Activated CD8-positive, alpha-beta T cell treated with anti-CD3 and anti-CD28 coated beads, Interleukin-2, amount 10 ng/mL, durations not matched to agents 7 days and 5 days (primary cell): ENCODE results near the gene HDLBP. TPM values are rescaled to one million over a fixed set of nuclear protein-coding genes. Genes with fewer than 3 reads are reported as not detected.
A peak's percentile ranks its signal among the peaks of the same experiment; 100 is the strongest.

ENCODE experiments used
- ATAC-seq: fragments of 150-1000 bp; cut with Tn5 transposase; one replicate; pipeline ENCODE4 v1.10.0; 2021; ENCODE audit warnings: moderate library complexity
- CTCF ChIA-PET: fragments of 350-600 bp; sonication (Branson Sonifier 250); formaldehyde crosslinking; loops from one replicate; lab custom pipeline; 2021; ENCODE audit warnings: antibody characterized with exemption; lab: Charles Lee
- POLR2A ChIA-PET: fragments of 350-600 bp; sonication (Branson Sonifier 250); formaldehyde crosslinking; loops from one replicate; lab custom pipeline; 2021; ENCODE audit warnings: antibody characterized with exemption; lab: Charles Lee
- DNase-seq: peaks from one replicate; pipeline ENCODE4 v3.0.0-alpha.2; 2020
- H3K27ac Mint-ChIP-seq: one replicate; pipeline ENCODE4 v1.8.0; 2021; ENCODE audit warnings: mild to moderate bottlenecking, mixed read lengths
- H3K27me3 Mint-ChIP-seq: one replicate; pipeline ENCODE4 v1.8.0; 2021; ENCODE audit warnings: low read depth, mixed read lengths
- H3K36me3 Mint-ChIP-seq: one replicate; pipeline ENCODE4 v1.8.0; 2021; ENCODE audit warnings: low read depth, mixed read lengths
- H3K4me1 Mint-ChIP-seq: one replicate; pipeline ENCODE4 v1.8.0; 2021; ENCODE audit warnings: low read depth, mixed read lengths
- H3K4me3 Mint-ChIP-seq: one replicate; pipeline ENCODE4 v1.8.0; 2021; ENCODE audit warnings: mild to moderate bottlenecking, mixed read lengths
- H3K9me3 Mint-ChIP-seq: one replicate; pipeline ENCODE4 v1.8.0; 2022; ENCODE audit warnings: mixed read lengths; ENCODE audit not compliant: insufficient read depth
- total RNA-seq, 2 experiments: library from RNA; stranded (reverse); gene quantifications; one replicate each; pipeline ENCODE4 v1.2.3, GENCODE V29; 2021

The HDLBP gene
- total RNA-seq, 2 experiments from 2014 or later = 186 to 187 TPM

GRCh38 chr2:241271706-241272302 is 43.7 kb downstream of the HDLBP start:
- peak overlapping the region; percentile 86 for H3K27ac Mint-ChIP-seq
- peaks cover 12% of the 10 kb centered on the region for H3K9me3 Mint-ChIP-seq
- H3K27me3 Mint-ChIP-seq = no peaks in the 10 kb centered on the region
- POLR2A ChIA-PET = interaction anchor here (1.1 to 1.2 kb wide), 2 partner anchors 31 to 42 kb away, joined by 3 to 6 read pairs; no protein-coding TSS in a partner anchor
- CTCF ChIA-PET = no interaction called here
- peaks cover 33% of the 10 kb centered on the region for H3K4me1 Mint-ChIP-seq
- H3K4me3 Mint-ChIP-seq = peak overlapping the region; percentile 87
- H3K36me3 Mint-ChIP-seq = peaks cover 38% of the 10 kb centered on the region
- DNase-seq (peak; percentile 65), ATAC-seq (peak; percentile 72)

- peaks cover 4% of the 10 kb centered on the region for H3K9me3 Mint-ChIP-seq
Measured at GRCh38 chr2:241270531-241270930, 44.9 kb downstream of the HDLBP start.

GRCh38 chr2:241269707-241270520 is 45.6 kb downstream of the HDLBP start:
- no peak for DNase-seq
- H3K4me1 Mint-ChIP-seq = peaks cover 33% of the 10 kb centered on the region
- H3K36me3 Mint-ChIP-seq = peaks cover 39% of the 10 kb centered on the region
- H3K27ac Mint-ChIP-seq = no peak overlapping the region
- ChIA-PET CTCF (no interaction called here), POLR2A (interaction anchor here (0.7 to 0.8 kb wide), 2 partner anchors 29 to 44 kb away, joined by 3 read pairs; no protein-coding TSS in a partner anchor)
- no peak overlapping the region for H3K4me3 Mint-ChIP-seq
- no peaks in the 10 kb centered on the region for H3K27me3 Mint-ChIP-seq
- no peaks in the 10 kb centered on the region for H3K9me3 Mint-ChIP-seq
- ATAC-seq = no peak

More at GRCh38 chr2:241270531-241270930, 44.9 kb downstream of the HDLBP start:
- DNase-seq (no peak), ATAC-seq (no peak)
- POLR2A ChIA-PET = interaction anchor here (1.1 to 1.2 kb wide), 2 partner anchors 32 to 44 kb away, joined by 3 to 6 read pairs; no protein-coding TSS in a partner anchor
- H3K4me3 Mint-ChIP-seq = peak overlapping the region; percentile 87
- no peak overlapping the region for H3K27ac Mint-ChIP-seq
- H3K4me1 Mint-ChIP-seq = peaks cover 33% of the 10 kb centered on the region
- H3K27me3 Mint-ChIP-seq = no peaks in the 10 kb centered on the region
- peaks cover 43% of the 10 kb centered on the region for H3K36me3 Mint-ChIP-seq
- CTCF ChIA-PET = no interaction called here

- Mint-ChIP-seq H3K4me1 (peaks cover 32% of the 10 kb centered on the region), H3K9me3 (no peaks in the 10 kb centered on the region), H3K4me3 (no peak overlapping the region), H3K36me3 (peaks cover 36% of the 10 kb centered on the region), H3K27me3 (no peaks in the 10 kb centered on the region), H3K27ac (no peak overlapping the region)
- ChIA-PET CTCF (no interaction called here), POLR2A (interaction anchor here (0.7 kb wide), 1 partner anchor 30 kb away, joined by 3 read pairs; no protein-coding TSS in a partner anchor)
- no peak for ATAC-seq
- DNase-seq = no peak
Measured at GRCh38 chr2:241268716-241269445, 46.6 kb downstream of the HDLBP start.

GRCh38 chr2:241268306-241268705 is 47.2 kb downstream of the HDLBP start:
- ChIA-PET POLR2A (interaction anchor here (0.8 kb wide), 1 partner anchor 47 kb away, joined by 6 read pairs; the partner anchor contains the start of gene HDLBP), CTCF (interaction anchor here (1.9 kb wide), 1 partner anchor 11 kb away, joined by 8 read pairs; no protein-coding TSS in a partner anchor)
- Mint-ChIP-seq H3K27ac (no peak overlapping the region), H3K9me3 (no peaks in the 10 kb centered on the region), H3K4me1 (peaks cover 28% of the 10 kb centered on the region), H3K36me3 (peaks cover 36% of the 10 kb centered on the region), H3K27me3 (no peaks in the 10 kb centered on the region), H3K4me3 (no peak overlapping the region)
- ATAC-seq (no peak), DNase-seq (no peak)

GRCh38 chr2:241267249-241268067 is 48.0 kb downstream of the HDLBP start:
- POLR2A ChIA-PET = interaction anchor here (0.8 to 1.1 kb wide), 2 partner anchors 46 to 47 kb away, joined by 4 to 6 read pairs; partner anchors contain the start of gene HDLBP
- Mint-ChIP-seq H3K27me3 (no peaks in the 10 kb centered on the region), H3K4me3 (no peak overlapping the region), H3K9me3 (no peaks in the 10 kb centered on the region), H3K27ac (no peak overlapping the region), H3K36me3 (peaks cover 44% of the 10 kb centered on the region), H3K4me1 (peaks cover 26% of the 10 kb centered on the region)
- no peak for ATAC-seq
- DNase-seq = no peak
- CTCF ChIA-PET = interaction anchor here (1.3 to 1.9 kb wide), 2 partner anchors 10 to 14 kb away, joined by 3 to 8 read pairs; no protein-coding TSS in a partner anchor

GRCh38 chr2:241265506-241265905 is 50.0 kb downstream of the HDLBP start:
- Mint-ChIP-seq H3K27ac (no peak overlapping the region), H3K9me3 (no peaks in the 10 kb centered on the region), H3K4me1 (peaks cover 12% of the 10 kb centered on the region), H3K36me3 (peaks cover 53% of the 10 kb centered on the region), H3K27me3 (no peaks in the 10 kb centered on the region), H3K4me3 (no peak overlapping the region)
- ATAC-seq = no peak
- POLR2A ChIA-PET = interaction anchor here (0.6 kb wide), 1 partner anchor 12 kb away, joined by 3 read pairs; no protein-coding TSS in a partner anchor
- CTCF ChIA-PET = no interaction called here
- no peak for DNase-seq

- Mint-ChIP-seq H3K36me3 (peaks cover 58% of the 10 kb centered on the region), H3K9me3 (no peaks in the 10 kb centered on the region), H3K27me3 (no peaks in the 10 kb centered on the region), H3K27ac (no peak overlapping the region), H3K4me1 (peaks cover 6% of the 10 kb centered on the region), H3K4me3 (no peak overlapping the region)
- DNase-seq (no peak), ATAC-seq (no peak)
- POLR2A ChIA-PET = no interaction called here
- CTCF ChIA-PET = no interaction called here
Measured at GRCh38 chr2:241263061-241263460, 52.4 kb downstream of the HDLBP start.

GRCh38 chr2:241261628-241262027 is 53.8 kb downstream of the HDLBP start:
- no peak overlapping the region for H3K27ac Mint-ChIP-seq
- H3K9me3 Mint-ChIP-seq = no peaks in the 10 kb centered on the region
- DNase-seq (no peak), ATAC-seq (no peak)
- ChIA-PET CTCF (no interaction called here), POLR2A (no interaction called here)
- no peak overlapping the region for H3K4me3 Mint-ChIP-seq
- H3K27me3 Mint-ChIP-seq = no peaks in the 10 kb centered on the region
- peaks cover 5% of the 10 kb centered on the region for H3K4me1 Mint-ChIP-seq
- peaks cover 56% of the 10 kb centered on the region for H3K36me3 Mint-ChIP-seq

- ChIA-PET POLR2A (no interaction called here), CTCF (no interaction called here)
- H3K4me3 Mint-ChIP-seq = no peak overlapping the region
- H3K9me3 Mint-ChIP-seq = no peaks in the 10 kb centered on the region
- no peak overlapping the region for H3K27ac Mint-ChIP-seq
- DNase-seq = no peak
- peaks cover 5% of the 10 kb centered on the region for H3K4me1 Mint-ChIP-seq
- no peaks in the 10 kb centered on the region for H3K27me3 Mint-ChIP-seq
- peaks cover 54% of the 10 kb centered on the region for H3K36me3 Mint-ChIP-seq
- no peak for ATAC-seq
Measured at GRCh38 chr2:241260911-241261310, 54.6 kb downstream of the HDLBP start.
